GM23338 (cell line): Measurements from ENCODE around the gene GALNT14. TPM values are rescaled to one million over a fixed set of nuclear protein-coding genes. Genes with fewer than 3 reads are reported as not detected.

Experiments used
- ATAC-seq: fragments of 200-7000 bp; cut with Tn5 transposase; 3 replicates; pipeline ENCODE4 v1.9.1; 2020
- DNase-seq: peaks from one replicate; pipeline ENCODE4 v3.0.0-alpha.2; 2015; ENCODE audit warnings: low spot score
- H2AFZ ChIP-seq: fragments of 200-600 bp; sonication (generic); 2 replicates; pipeline ENCODE4 v1.8.0; 2016; ENCODE audit warnings: antibody characterized with exemption, mild to moderate bottlenecking, moderate library complexity
- H3F3A ChIP-seq: fragments of 200-600 bp; sonication (generic); replicated peaks from 2 replicates; pipeline ENCODE4 v1.8.0; 2017; ENCODE audit warnings: antibody characterized with exemption, mixed run types, low read depth
- H3K27ac ChIP-seq: fragments of 200-600 bp; sonication (generic); 2 replicates; pipeline ENCODE4 v1.6.1; 2016; ENCODE audit warnings: low read depth
- H3K27me3 ChIP-seq: fragments of 200-600 bp; sonication (generic); 2 replicates; pipeline ENCODE4 v1.8.0; 2016; ENCODE audit warnings: mild to moderate bottlenecking, mixed run types, moderate library complexity; ENCODE audit not compliant: insufficient read depth
- H3K36me3 ChIP-seq: fragments of 200-600 bp; sonication (generic); 2 replicates; pipeline ENCODE4 v1.8.0; 2016; ENCODE audit warnings: mild to moderate bottlenecking; ENCODE audit not compliant: insufficient read depth
- H3K4me1 ChIP-seq: fragments of 200-600 bp; sonication (generic); 2 replicates; pipeline ENCODE4 v1.8.0; 2016; ENCODE audit warnings: mild to moderate bottlenecking, moderate library complexity; ENCODE audit not compliant: insufficient read depth
- H3K4me2 ChIP-seq: fragments of 200-600 bp; sonication (generic); 2 replicates; pipeline ENCODE4 v1.7.1; 2017; ENCODE audit warnings: mixed run types
- H3K4me3 ChIP-seq: fragments of 200-600 bp; sonication (generic); 2 replicates; pipeline ENCODE4 v1.6.1; 2016; ENCODE audit warnings: mixed run types
- H3K79me2 ChIP-seq: fragments of 200-600 bp; sonication (generic); replicated peaks from 2 replicates; pipeline ENCODE4 v1.8.0; 2017; ENCODE audit warnings: mild to moderate bottlenecking; ENCODE audit not compliant: insufficient read depth
- H3K9me2 ChIP-seq: fragments of 200-600 bp; sonication (generic); 2 replicates; pipeline ENCODE4 v1.8.0; 2017; ENCODE audit not compliant: insufficient read depth
- H4K20me1 ChIP-seq: fragments of 200-600 bp; sonication (generic); replicated peaks from 2 replicates; pipeline ENCODE4 v1.8.0; 2017; ENCODE audit warnings: mild to moderate bottlenecking; ENCODE audit not compliant: insufficient read depth
- H3K27ac Mint-ChIP-seq: 2 replicates; pipeline ENCODE4 v1.8.0; 2020; ENCODE audit warnings: inconsistent platforms, mild to moderate bottlenecking, moderate library complexity, mixed read lengths
- H3K27me3 Mint-ChIP-seq: 3 replicates; pipeline ENCODE4 v1.8.0; 2022; ENCODE audit warnings: low read depth, mild to moderate bottlenecking, moderate library complexity, mixed read lengths, inconsistent platforms; ENCODE audit not compliant: insufficient read depth, poor library complexity
- H3K36me3 Mint-ChIP-seq: 3 replicates; pipeline ENCODE4 v1.8.0; 2021; ENCODE audit warnings: low read depth, mild to moderate bottlenecking, inconsistent platforms, moderate library complexity, mixed read lengths
- H3K4me1 Mint-ChIP-seq: 3 replicates; pipeline ENCODE4 v1.8.0; 2020; ENCODE audit warnings: mild to moderate bottlenecking, inconsistent platforms, mixed read lengths
- H3K4me3 Mint-ChIP-seq: 3 replicates; pipeline ENCODE4 v1.8.0; 2021; ENCODE audit warnings: moderate library complexity, mild to moderate bottlenecking, inconsistent platforms, mixed read lengths
- H3K9me3 Mint-ChIP-seq: 3 replicates; pipeline ENCODE4 v1.8.0; 2020; ENCODE audit warnings: moderate library complexity, mild to moderate bottlenecking, inconsistent platforms, mixed read lengths
- CREB1 ChIP-seq: fragments of 250-450 bp; sonication (Bioruptor Pico); IDR thresholded peaks from 2 replicates; pipeline ENCODE4 v1.5.0; 2020; ENCODE audit warnings: low read depth, mild to moderate bottlenecking, moderate library complexity
- CTCF ChIP-seq, 2 experiments: fragments of 200-600 bp in 1 of 2; sonication (generic) in 1 of 2; conservative IDR thresholded peaks; 2 replicates each; pipeline versions ENCODE4 v1.5.1 to v1.6.1; 2016 to 2017; ENCODE audit warnings: antibody characterized with exemption in 2 of 2, low read depth in 2 of 2, mild to moderate bottlenecking in 2 of 2, moderate library complexity in 1 of 2
- ETS1 ChIP-seq: IDR thresholded peaks from 2 replicates; pipeline ENCODE4 v1.6.1; 2016; ENCODE audit warnings: antibody characterized with exemption
- EZH2 ChIP-seq: fragments of 200-600 bp; sonication (generic); IDR thresholded peaks from one replicate; pipeline ENCODE4 v1.8.0; 2017; ENCODE audit warnings: antibody characterized with exemption, mild to moderate bottlenecking, low read depth; ENCODE audit not compliant: unreplicated experiment
- EZH2phosphoT487 ChIP-seq: fragments of 200-600 bp; sonication (generic); IDR thresholded peaks from one replicate; pipeline ENCODE4 v1.8.1; 2018; ENCODE audit warnings: antibody characterized with exemption; ENCODE audit not compliant: unreplicated experiment
- JUNB ChIP-seq: IDR thresholded peaks from one replicate; pipeline ENCODE4 v1.6.1; 2016; ENCODE audit warnings: antibody characterized with exemption; ENCODE audit not compliant: unreplicated experiment
- NANOG ChIP-seq: IDR thresholded peaks from 2 replicates; pipeline ENCODE4 v1.6.1; 2016; ENCODE audit warnings: antibody characterized with exemption, borderline replicate concordance
- POLR2AphosphoS5 ChIP-seq: IDR thresholded peaks from 2 replicates; pipeline ENCODE4 v1.6.1; 2016; ENCODE audit warnings: antibody characterized with exemption, low read depth
- REST ChIP-seq: IDR thresholded peaks from one replicate; pipeline ENCODE4 v1.6.1; 2018; ENCODE audit warnings: antibody characterized with exemption; ENCODE audit not compliant: unreplicated experiment
- STAT1 ChIP-seq: IDR thresholded peaks from one replicate; pipeline ENCODE4 v1.6.1; 2016; ENCODE audit warnings: antibody characterized with exemption; ENCODE audit not compliant: unreplicated experiment
- ZNF114 ChIP-seq: fragments of 250-450 bp; sonication (Bioruptor Pico); IDR thresholded peaks from 2 replicates; pipeline ENCODE4 v1.5.0; 2020; ENCODE audit warnings: mild to moderate bottlenecking, moderate library complexity
- ZNF331 ChIP-seq: fragments of 250-450 bp; sonication (Bioruptor Pico); IDR thresholded peaks from 2 replicates; pipeline ENCODE4 v1.5.0; 2020; ENCODE audit warnings: low read depth, mild to moderate bottlenecking, moderate library complexity
- ZNF462 ChIP-seq: fragments of 250-450 bp; sonication (Bioruptor Pico); IDR thresholded peaks from 2 replicates; pipeline ENCODE4 v1.5.0; 2020; ENCODE audit warnings: mild to moderate bottlenecking, moderate library complexity
- polyA plus RNA-seq: library from polyadenylated mRNA; unstranded; fragments of >200 nt; fragmentation: Nextera tagmentation; extraction: Ambion mirVana; gene quantifications from 2 replicates; pipeline ENCODE4 v1.2.1, GENCODE V29; 2016
- total RNA-seq: library from RNA; depleted of rRNA; stranded (reverse); fragments of >200 nt; shearing (Covaris generic); gene quantifications from 2 replicates; pipeline ENCODE4 v1.2.3, GENCODE V29; 2014

GALNT14 gene
- total and polyA plus RNA-seq, 2 experiments from 2014 or later: 5.4 to 7.7 TPM

GRCh38 chr2:30910686-30911085 lies 227.6 kb downstream of the GALNT14 start:
- no peak overlapping the region for H3K27ac ChIP-seq
- H3K4me2 ChIP-seq: no peak overlapping the region
- H3K9me2 ChIP-seq: 0 out of 2 replicates have a peak, but pooled peaks cover 4% of the 10 kb centered on the region
- Mint-ChIP-seq H3K27ac (no peak overlapping the region), H3K27me3 (peaks cover 4% of the 10 kb centered on the region), H3K4me3 (no peak overlapping the region), H3K9me3 (peaks cover 6% of the 10 kb centered on the region; the same call in 1 of the 3 replicates), H3K4me1 (peaks cover 4% of the 10 kb centered on the region), H3K36me3 (peaks cover 24% of the 10 kb centered on the region)
- no peak overlapping the region for H2AFZ ChIP-seq
- no peak for DNase-seq
- no peak for ATAC-seq
- no peaks in the 10 kb centered on the region for H3K36me3 ChIP-seq
- no peaks in the 10 kb centered on the region for H4K20me1 ChIP-seq
- no peaks in the 10 kb centered on the region for H3K27me3 ChIP-seq
- H3K4me3 ChIP-seq: no peak overlapping the region
- H3K4me1 ChIP-seq: no peaks in the 10 kb centered on the region
- TF ChIP-seq NANOG: no peak
- no peak for TF ChIP-seq ZNF331 (CRISPR knock-in tag)
- no peak for TF ChIP-seq REST
- no peak for TF ChIP-seq CTCF (conservative IDR thresholded peaks at IDR 0.05; ENCODE audit: low read depth in 2 of 2)
- TF ChIP-seq EZH2: no peak
- TF ChIP-seq ZNF462 (CRISPR knock-in tag): no peak
- no peak for TF ChIP-seq EZH2phosphoT487
- no peak for TF ChIP-seq STAT1
- no peak for TF ChIP-seq CREB1 (CRISPR knock-in tag)
- no peak for TF ChIP-seq ZNF114 (CRISPR knock-in tag)
- TF ChIP-seq POLR2AphosphoS5: no peak
- no peak for TF ChIP-seq ETS1
- TF ChIP-seq JUNB: no peak
- no peaks in the 10 kb centered on the region for H3F3A ChIP-seq
- no peaks in the 10 kb centered on the region for H3K79me2 ChIP-seq
